DMS53 (cell line): ENCODE measurements around the gene CD151.

Experiments
- DNase-seq: peaks from one replicate; lab custom pipeline; 2025; lab: John Stamatoyannopoulos, UW

Gene CD151

DNA sequence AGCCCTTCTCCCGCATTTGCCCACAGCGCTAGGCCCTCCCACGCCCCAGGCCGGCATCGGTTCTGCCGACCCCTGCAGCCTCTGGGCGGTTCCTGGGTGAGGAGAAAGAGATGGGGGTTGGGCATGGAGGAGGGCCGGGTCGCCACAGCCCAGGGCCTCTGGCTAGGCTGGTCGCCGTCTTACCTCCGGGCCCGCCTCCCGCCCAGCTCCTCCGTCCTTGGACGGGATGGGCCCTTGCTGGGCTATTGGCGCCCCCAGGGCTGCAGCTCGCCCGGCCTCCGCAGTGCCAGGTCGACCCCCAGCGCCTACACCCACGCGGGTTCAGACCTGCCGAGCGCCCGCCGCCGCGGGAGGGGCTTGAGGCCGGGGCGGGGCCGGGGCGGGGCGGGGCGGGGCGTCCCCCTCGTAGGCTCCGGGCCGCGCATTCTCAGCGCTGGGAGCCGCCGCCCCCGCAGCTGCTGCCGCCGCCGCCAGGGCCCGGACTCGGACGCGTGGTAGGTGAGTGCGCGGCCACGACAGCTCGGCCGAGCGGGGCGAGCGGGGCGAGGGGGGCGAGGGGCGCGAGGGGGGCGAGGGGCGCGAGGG lies at the start of gene CD151:
Gene CD151 (plus strand): TSS at position 424 of the 585 bp plus-strand sequence. CDS start 3,118 bp downstream, outside the sequence.
- peak; percentile 90 for DNase-seq

DNA sequence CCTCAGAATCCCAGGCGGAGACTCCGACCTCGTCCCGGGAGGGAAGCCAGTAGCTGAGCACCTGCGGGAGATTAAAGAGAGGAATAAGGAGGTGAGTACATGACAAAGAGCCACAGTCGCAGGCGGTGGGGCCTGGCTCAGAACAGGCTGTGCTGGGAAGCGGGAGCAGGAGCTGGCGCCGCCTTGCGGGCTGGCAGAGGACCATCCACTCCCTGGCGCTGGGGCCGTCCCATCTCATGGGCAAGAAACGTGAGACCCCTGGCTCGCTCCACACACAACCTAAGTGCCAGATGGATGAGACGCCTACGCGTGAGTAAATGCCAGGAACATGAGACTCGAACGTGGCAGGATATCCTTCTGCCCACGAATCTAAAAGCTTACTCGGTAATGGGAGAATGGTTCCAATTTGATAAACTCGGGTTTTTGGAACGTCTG lies 49.2 kb upstream of the CD151 start:
- DNase-seq: no peak

DNA sequence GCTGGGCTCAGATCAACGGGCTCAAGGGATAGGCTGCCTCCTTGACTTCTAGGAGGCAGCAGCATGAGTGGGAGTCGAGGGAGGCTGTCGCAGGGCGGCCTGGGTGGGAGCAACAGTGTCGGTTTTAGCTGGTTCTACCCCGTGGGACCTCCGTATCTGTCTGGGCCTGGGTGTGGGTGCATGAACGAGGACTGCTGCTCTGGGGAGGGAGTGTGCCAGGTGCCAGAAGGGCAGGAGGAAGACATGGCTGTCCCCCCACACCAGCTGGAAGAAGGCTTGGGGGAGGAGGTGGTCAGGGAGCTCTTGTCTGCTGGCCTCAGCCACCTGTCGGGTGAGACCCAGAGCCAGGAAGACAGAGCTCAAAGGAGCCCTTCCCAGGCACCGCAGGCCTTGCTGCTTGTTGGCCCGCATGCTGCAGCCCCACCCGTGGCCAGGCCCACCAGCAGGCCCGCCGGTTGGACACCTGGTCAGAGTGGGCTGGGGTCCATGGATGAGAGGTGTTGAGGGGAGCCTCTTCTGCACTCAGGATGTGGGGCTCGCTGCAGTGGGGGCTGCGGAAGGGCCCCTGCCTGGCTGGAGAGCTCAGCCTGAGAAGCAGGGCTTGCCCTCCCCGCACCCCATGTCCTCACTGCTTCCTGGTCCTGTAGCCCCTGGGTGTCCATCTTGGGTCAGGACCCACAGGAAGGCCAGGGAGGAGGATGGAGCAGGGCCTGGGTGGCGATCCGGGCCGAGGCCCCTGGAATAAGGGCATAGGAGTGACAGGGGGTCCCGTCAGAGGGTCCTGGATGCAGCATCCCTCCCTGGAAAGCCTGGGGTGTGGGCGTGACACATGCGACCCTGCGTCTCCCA lies 46.3 kb upstream of the CD151 start:
- DNase-seq: no peak

DNA sequence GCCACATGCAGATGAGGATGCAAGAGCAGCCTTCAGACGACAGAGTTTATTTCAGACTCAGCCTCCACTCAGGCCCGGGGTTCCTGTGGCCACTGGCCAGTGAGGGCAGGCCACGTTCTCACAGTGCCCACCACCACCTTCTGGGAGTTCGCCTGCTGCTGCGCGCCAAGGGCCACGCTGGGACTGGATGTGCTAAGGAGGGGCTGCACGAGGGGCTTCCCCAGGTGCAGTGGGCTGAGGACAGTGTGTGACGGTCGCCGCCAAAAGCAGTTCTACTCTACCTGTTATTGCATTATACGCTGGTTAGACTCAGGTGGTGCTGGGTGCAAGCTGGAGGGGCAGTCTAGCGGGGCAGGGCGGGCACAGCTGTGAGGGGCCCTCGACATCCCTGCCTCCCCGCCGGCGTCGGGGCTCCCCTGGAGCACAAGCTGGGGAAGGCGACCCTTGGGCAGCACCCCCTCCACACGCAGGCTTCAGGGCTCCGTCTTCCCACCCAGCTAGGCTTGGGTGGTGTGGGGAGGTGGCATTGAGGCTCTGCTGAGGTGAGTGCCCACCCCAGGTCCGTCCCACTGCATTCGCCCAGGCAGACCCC lies 45.6 kb upstream of the CD151 start:
- DNase-seq: no peak

DNA sequence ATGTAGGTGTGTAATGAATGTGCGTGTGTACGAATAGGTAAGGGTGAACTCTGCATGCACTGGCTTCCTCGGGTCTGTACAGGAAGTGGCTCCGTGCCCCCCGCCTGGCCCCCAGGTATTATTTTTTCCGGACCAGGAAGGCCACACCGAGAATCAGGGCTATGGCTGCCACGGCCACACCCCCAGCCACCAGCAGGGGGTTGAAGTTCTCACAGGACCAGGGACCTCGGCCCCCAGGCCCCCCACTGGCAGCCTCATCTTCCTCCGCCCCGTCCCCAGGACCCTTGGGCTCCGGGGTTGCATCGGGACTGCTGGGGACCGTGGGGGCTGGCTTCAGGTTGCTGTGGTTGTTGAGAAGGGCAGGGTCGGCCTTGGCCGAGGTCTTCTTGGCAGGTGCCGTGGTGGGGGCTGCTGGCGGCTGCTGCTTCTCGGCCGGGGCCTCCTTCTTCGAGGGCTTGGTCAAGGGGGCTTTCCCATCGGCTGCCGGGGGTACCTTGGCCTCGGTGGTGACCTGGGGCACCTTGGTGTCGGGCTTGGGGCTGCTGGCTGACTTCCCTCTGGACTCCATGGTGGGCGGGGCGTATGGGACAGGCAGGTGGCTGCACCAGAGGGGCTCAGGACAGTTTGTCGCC lies 44.6 kb upstream of the CD151 start:
- DNase-seq: no peak

GRCh38 chr11:788953-789940 lies 43.5 kb upstream of the CD151 start:
- DNase-seq: peak; percentile 54

GRCh38 chr11:789943-790342 lies 42.8 kb upstream of the CD151 start, which contains the start of gene CEND1:
TSS of gene CEND1 (minus strand) at chr11:790090. CDS start at chr11:788576, 1,514 bp downstream.
- DNase-seq: peak; percentile 79

- no peak for DNase-seq
These were observed 41.8 kb upstream of the CD151 start for GRCh38 chr11:790721-791564.

DNA sequence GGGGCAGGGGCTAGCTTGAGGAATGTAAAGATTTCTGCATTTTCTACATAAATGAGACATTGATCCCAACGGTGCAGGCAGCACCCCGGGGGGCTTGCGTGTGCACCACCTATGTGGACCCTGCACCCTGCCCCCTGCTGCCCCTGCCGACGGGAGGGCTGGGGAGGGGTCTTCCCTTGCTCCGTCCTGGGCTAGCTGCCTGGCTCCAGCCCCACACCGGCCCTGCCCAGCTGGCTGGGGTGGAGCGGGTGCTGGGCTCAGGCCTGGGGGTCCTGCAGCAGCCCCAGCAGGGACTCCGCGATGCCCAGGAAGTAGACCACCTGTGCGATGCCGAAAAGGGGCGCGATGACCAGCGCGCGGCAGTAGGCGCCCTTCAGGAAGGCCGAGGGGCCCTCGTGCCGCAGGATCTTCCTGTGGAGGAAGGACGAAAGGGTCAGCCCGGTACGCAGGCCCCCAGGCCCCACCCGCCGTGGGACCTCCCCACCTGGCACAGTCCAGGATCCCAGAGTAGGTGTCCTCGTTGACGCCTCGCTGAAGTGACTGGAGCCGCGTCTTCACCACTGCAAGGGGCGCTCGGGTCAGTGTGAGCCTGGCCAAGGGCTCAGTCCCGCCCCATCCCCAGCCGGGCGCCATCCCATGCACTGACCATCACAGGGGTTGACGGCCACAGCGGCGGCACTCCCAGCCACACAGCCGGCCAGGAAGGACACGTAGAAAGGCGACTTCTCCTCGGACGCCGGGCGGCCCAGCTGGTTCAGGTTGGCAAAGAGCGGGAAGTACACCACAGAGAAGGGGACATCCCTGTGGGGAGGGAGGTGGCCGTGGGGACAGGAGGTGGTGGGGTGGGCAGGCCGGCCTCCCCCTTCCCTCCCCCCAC lies 40.9 kb upstream of the CD151 start:
- DNase-seq: no peak

DNA sequence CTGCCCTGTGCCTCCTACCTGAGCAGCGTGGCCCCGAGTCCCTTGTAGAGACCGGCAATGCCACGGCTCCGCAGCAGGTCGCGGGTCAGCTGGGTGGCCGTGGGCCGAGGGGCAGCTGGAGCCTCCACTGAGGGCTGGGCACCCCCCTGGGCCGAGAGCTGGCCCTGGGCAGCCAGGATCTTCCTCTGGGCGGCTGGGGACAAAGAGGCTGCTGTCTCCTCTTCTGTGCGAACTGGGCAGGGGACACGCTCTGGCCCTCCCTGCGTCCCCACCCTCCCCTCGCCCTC lies 40.3 kb upstream of the CD151 start:
- no peak for DNase-seq

DNA sequence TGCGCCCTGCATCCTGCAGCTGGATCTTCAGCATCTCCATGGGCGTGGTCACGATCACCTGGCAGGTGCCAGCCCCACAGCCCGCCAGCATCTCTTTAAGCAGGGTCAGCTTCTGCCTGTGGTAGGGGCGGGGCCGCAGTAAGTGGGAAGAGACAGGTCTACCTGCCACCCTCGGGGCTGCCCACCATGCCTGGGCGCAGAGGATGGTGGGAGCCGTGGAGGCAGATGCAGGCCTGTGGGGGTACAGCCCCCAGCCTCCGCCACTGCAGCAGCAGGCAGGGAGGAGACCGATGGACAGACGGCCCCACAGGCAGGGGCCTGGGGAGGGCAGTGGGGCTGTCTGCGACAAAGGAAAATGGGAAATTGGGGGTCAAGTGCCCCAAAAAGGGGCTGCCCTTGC lies 39.9 kb upstream of the CD151 start:
- no peak for DNase-seq

DNA sequence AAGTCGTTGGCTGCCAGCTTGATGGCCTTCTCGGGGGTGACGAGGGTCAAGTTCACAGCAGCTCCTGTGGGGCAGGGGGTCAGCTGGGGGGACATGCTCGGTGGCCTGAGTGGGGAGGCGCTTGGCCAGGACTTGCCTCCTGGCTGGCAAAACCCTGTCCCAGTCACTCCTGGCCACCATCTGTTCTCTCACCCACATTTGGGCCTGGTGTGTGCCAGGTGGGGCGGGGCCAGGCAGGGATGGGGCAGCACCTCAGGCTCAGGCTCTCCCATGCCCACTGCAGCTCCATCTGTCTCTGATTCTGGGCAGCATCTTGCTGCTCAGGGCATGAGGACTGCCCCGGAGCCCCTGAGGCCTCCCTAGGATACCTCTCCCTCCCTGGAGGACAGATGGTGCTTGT lies 39.2 kb upstream of the CD151 start:
- DNase-seq: no peak

- DNase-seq: no peak
These were observed 38.6 kb upstream of the CD151 start for GRCh38 chr11:794013-794765.

GRCh38 chr11:794766-795633 lies 37.8 kb upstream of the CD151 start:
- no peak for DNase-seq

DNA sequence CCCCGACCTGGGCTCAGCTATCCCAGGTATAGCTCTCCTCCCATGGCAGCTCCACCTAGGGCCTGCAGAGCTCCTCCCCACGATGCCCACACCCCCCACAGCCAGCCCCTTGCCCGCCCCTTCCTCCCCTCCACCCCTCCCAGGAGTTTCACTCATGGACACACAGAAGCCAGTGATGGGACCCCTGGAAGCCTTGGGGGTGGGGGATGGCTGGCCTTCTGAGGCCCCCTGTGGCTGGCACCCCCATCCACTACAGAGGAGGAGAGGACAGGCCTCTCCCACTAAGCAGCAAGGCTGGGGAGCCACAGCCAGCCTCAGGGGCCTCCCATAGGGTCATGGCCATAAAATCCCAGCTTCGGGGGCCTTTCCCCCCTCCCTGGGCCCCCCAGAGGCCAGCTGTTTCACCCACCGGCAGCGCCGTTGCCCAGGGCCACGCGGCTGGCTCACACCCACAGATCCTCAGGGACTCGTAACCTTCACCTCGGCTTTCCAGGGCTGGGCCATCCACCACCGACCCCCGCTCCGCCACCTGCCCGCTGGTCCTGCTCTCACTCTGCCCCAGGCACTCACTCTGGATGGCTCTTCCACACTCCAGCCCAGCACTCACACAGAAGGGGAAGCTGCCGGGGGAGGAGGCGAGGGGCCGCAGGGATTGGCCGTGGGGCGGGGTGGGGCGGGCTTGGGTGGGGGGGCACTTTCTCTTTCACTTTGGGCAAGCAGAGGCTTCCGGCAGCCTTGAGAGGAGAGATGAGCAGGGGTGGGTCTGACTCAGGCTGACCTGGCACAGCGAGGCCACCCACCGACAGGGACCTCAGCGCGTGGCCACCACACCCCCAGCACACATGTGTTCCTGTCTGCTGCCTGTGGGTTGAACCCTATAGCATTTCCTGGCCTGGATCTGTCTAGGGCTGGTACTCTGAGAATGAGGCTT lies 36.9 kb upstream of the CD151 start:
- peak; percentile 89 for DNase-seq

- DNase-seq: peak; percentile 66
These were observed 36.0 kb upstream of the CD151 start for GRCh38 chr11:796565-797295.
